Smooth muscle cell of the brain vasculature (primary cell): ENCODE measurements around the gene TMEM245.
A peak's percentile ranks its signal among the peaks of the same experiment; 100 is the strongest.

Source experiments
- DNase-seq: peaks from one replicate; pipeline ENCODE4 v3.0.0-alpha.2; 2012; ENCODE audit warnings: low read depth, low spot score

The TMEM245 gene

DNA sequence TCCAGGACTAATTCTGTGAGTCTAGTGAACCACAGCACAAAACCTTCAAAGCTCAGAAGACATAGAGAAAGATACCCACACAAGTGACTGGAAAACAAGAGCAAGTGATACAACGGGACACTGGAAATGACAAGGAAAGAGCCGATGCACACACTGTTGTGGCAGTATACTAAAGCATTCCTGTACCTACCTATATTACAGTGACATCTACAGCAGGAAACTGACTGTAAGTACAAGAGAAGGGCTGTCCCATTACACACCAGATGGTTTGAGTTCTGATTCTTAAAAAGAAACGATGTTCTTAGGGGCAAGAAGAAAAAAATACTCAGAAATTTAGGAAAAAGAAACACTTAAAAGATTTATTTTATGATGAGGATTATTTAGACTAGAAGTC lies 18.5 kb downstream of the TMEM245 start:
- no peak for DNase-seq

GRCh38 chr9:109100543-109101201 lies 19.1 kb downstream of the TMEM245 start:
- no peak for DNase-seq

DNA sequence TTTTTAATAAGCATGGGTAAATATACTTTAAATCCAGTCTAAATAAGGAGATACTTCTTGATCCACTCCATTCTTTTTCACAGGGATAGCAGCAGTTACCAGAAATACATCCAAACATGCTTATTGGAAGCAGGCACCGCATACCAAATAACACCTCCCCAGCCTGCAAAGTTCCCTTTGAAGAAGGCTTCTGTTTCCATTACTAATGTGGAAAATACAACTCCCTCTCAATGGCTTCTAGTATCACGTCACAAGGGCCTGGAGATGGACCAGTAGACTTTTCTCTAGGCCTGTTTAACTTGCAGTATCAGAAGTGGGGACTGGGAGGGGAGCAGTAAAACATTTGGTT lies 20.8 kb downstream of the TMEM245 start:
- DNase-seq = no peak

- DNase-seq = peak; percentile 86
These were observed 21.4 kb downstream of the TMEM245 start for GRCh38 chr9:109098171-109098959.

GRCh38 chr9:109097146-109097545 lies 22.6 kb downstream of the TMEM245 start:
- no peak for DNase-seq

DNA sequence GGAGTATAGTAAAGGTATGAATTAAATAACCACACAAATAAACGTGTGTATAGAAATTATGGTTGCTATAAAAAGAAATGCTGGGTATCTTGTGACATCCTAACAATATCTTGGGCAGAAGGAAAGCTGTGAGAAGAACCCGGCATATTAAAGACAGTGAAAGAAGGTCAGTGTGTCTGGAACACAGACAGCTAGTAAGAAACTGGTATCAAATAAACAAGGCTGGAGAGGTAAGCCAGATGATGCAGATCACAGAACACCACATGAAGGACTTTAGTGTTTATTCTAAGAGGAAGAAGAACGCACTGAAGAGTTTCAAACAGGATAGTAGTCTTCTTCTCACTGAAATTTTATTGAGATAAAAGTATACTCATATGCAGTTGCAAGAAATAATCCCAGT lies 24.4 kb downstream of the TMEM245 start:
- DNase-seq = no peak

GRCh38 chr9:109094268-109094667 lies 25.5 kb downstream of the TMEM245 start:
- DNase-seq = no peak

GRCh38 chr9:109092587-109092986 lies 27.2 kb downstream of the TMEM245 start:
- no peak for DNase-seq

GRCh38 chr9:109092051-109092580 lies 27.6 kb downstream of the TMEM245 start:
- no peak for DNase-seq

DNA sequence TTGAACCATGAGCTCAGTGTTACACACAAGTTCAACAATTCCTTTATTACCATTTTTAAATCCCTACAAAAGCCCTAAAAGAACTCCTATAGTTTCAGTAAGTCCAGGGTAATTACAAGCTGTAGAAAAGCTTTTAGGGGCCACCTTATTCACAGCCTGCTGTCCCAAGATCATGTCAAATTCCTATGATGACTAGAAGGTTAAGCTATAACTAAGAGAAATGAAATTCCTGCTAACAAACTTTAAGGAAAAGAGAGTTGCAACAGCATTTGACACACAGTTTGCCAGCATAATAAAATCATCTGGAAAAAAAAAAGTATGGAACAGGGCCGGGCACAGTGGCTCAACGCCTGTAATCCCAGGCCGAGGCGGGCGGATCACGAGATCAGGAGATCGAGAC lies 31.5 kb downstream of the TMEM245 start:
- no peak for DNase-seq

- no peak for DNase-seq
These were observed 32.0 kb downstream of the TMEM245 start for GRCh38 chr9:109087795-109088194.

DNA sequence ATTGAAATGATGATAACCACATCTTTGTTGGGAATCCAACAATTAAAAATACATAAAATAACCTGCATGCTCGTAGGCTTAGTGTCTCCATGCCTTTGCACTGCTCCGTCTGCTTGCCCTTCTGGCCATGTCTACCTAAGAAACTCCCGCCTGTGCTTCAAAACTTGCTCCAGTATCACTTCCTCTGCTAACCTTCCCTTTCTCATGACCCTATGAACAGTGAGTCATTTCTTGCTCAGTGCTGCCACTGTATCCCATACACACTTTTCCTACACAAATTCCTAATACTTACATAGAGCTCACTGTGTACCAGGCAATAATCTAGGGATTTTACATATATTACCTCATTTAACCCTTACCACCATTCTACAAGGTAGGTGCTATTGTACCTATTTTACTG lies 33.5 kb downstream of the TMEM245 start:
- no peak for DNase-seq

DNA sequence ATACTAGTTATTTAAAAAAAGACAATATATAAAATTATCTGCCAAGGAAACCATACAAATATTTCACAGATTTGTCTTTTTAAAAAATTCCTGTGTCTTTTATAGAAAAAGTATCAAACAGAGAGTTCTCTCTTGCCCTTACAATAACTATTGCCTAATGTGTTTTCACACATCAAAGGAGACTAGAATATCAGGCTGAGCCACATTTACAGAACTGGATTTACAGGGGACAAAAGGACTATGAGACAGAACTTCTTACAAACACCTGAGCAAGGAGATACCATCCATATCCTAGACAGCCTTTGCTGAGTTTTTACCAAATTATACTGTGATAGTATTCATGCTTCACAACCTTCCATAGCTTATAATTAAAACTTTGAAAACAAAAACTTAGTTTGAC lies 34.2 kb downstream of the TMEM245 start:
- DNase-seq = no peak

GRCh38 chr9:109083813-109084405 lies 35.8 kb downstream of the TMEM245 start:
- DNase-seq = no peak

DNA sequence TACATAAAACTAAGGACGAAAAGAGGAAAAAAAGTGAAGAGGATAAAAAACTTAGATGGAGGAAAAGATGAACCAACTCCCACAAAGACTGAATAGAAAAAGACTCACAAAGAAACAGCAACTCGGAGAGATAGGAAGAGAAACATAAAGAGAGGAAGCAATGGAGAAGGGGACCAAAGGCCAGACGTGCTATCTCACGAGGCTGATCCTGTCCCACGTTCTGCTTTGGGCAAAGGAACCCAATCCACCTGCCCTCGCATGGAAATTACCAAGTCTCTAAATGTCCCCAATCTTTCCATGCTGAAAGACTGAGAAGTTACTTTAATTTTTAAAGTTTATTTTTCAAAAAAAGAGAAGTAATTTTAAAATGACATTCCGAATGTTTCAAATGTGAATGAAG lies 36.6 kb downstream of the TMEM245 start:
- no peak for DNase-seq

DNA sequence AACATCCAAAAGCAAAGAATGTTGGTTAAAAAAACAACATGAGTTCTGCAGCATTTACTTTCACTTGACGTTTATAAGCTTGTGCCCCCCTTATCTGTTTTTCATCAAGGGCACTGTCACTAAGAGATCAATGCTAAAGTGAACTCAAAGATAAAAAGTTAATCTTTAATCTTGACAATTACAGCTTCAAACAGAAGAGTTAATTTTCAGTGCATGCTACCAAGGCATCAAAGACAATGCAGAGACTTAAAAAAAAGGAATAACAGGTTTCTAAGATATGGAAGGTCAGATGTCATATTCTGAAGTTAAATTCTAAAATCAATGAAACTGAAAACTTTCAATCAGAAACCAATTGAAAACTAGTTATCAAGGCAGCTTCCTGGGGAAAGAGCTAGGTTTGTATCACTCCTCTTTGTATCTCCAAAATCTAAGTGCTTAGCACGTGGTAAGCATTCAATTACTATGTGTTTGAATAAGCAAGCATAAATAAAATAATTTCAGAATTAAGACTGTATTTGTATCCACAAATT lies 37.6 kb downstream of the TMEM245 start:
- DNase-seq = no peak

DNA sequence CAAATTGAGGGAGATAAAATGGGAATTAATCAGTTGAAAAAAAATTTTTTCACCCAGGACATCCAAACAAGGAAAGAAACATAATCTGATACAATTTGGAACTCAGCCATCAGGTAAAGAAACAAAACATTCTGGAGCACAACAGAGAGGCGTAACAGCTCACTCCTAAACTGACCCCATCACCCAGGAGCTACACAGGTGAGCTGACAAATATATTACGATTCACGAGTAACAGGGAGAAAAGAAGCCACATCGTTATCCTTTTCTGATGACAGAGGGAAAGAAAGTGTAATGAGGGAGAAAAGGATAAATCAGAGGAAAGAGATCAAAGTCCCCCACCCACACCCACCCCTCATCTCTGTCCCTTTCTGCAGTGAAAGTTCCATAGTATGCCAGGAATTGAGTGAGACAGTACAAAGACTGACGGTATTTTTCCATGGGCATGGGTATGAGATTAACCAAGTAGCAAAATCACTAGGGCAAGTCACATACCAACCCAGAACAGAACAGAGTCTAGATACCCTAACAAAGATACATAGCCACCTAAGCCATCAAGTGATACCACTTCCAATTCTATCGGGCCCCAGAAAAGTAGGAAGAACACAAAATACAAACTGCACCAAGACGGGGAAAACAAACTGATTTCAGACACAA lies 45.4 kb downstream of the TMEM245 start:
- DNase-seq = no peak

DNA sequence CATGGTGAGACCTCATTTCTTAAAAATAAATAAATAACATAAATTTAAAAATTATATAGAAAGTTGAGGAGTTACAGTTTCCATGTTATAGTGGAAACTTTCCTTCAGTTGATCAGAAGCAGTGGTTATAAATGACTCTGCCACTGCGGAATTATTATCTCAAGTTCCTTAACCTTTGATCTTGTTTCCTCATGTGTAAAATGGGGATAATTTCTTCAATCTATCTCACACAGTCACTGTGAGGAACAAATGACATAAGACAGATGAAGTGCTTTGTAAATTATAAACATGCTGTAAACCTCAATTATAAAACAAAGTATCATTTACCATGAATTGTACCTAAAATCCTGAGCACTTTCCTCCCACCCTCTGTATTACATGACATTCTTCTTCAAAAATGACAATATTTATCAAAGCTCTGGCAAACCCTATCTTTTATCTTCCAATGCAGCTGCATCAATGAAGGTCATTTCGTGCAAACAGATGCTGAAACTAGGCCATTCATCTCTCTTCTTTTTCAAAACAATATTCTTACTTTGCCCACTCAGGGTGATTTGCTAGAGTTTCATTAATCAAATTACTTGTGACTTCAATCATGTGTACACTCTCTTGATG lies 46.8 kb downstream of the TMEM245 start:
- no peak for DNase-seq

DNA sequence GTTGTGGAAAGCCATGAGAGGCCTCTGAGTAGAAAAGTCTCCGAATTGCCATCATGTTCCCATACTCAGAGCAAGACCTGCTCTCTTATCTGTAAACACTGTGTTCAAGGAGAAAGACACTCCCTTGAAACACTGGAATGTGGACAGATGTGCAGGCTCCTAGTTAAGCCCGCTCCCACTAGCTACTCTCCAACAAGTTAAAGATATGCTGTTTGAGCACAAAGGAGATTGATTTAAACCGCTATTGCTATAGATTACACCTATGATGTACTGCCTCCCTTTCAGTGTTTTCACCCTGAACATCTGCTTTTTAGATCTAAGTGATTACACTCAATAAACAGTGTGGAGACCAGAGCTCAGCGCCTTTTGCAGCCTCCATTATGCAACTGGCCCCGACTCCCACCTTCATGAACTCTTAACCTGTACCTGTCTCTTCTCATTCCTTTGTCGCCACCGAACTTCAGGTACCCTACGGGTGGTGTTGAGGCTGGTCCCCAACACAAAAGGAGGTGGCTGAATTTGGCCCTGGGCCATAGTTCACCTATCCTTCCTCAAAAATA lies 47.5 kb downstream of the TMEM245 start:
- DNase-seq = no peak

DNA sequence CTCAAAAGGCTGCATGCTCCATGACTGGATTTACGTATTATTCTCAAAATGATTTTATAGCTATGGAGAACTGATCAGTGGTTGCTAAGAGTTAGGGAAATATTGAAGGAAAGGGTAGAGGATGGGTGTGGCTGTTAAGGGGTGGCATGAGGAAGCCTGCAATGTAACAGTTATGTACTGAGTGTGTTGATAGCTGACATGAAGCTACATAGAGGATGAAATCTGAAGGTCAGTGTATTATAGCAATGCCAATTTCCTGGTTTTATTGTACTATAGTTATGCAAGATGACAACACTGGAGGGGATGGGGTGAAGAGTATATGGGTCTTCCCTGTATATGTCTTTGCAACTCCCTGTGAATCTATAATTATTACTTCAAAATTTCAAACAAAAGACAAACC lies 51.0 kb downstream of the TMEM245 start:
- DNase-seq = no peak

- DNase-seq = no peak
These were observed 54.6 kb downstream of the TMEM245 start for GRCh38 chr9:109064963-109065702.
